ENCODE measurements around the gene TMCC3.

The TMCC3 gene

GRCh38 chr12:94659346-94659930, 9.1 kb upstream of the TMCC3 start:
- DNase-seq (ENCODE audit: low spot score in 2 of 2) (no peak), ATAC-seq (no peak)
- H3K9me3 Mint-ChIP-seq = no peaks in the 10 kb centered on the region
- no peak overlapping the region for H3K27ac Mint-ChIP-seq
- H3K4me1 Mint-ChIP-seq = no peaks in the 10 kb centered on the region
- H3K4me3 Mint-ChIP-seq = no peak overlapping the region
- no peaks in the 10 kb centered on the region for H3K36me3 Mint-ChIP-seq

GRCh38 chr12:94658931-94659330, 8.6 kb upstream of the TMCC3 start:
- Mint-ChIP-seq H3K4me1 (no peaks in the 10 kb centered on the region), H3K9me3 (no peaks in the 10 kb centered on the region)

GRCh38 chr12:94656556-94656955, 6.2 kb upstream of the TMCC3 start:
- H3K36me3 Mint-ChIP-seq = no peaks in the 10 kb centered on the region
- H3K9me3 Mint-ChIP-seq = no peaks in the 10 kb centered on the region
- no peak overlapping the region for H3K4me3 Mint-ChIP-seq
- no peak overlapping the region for H3K27ac Mint-ChIP-seq
- no peak for ATAC-seq
- H3K4me1 Mint-ChIP-seq = no peaks in the 10 kb centered on the region
- DNase-seq (ENCODE audit: low spot score in 2 of 2) = no peak

More at GRCh38 chr12:94658931-94659330, 8.6 kb upstream of the TMCC3 start:
- Mint-ChIP-seq H3K36me3 (no peaks in the 10 kb centered on the region), H3K27ac (no peak overlapping the region), H3K4me3 (no peak overlapping the region)
- ATAC-seq (no peak), DNase-seq (ENCODE audit: low spot score in 2 of 2) (no peak)

- H3K36me3 Mint-ChIP-seq = no peaks in the 10 kb centered on the region
- H3K4me1 Mint-ChIP-seq = peaks cover 35% of the 10 kb centered on the region
- ATAC-seq (peak; percentile 78), DNase-seq (ENCODE audit: low spot score in 2 of 2) (peak; percentile 32 to 61)
- H3K9me3 Mint-ChIP-seq = no peaks in the 10 kb centered on the region
- peak overlapping the region; percentile 73 for H3K27ac Mint-ChIP-seq
- H3K4me3 Mint-ChIP-seq = peak overlapping the region; percentile 82
Measured at GRCh38 chr12:94649349-94650142, 811 bp downstream of the TMCC3 start.

GRCh38 chr12:94648578-94648977, 1.8 kb downstream of the TMCC3 start:
- Mint-ChIP-seq H3K27ac (no peak overlapping the region), H3K4me3 (peak overlapping the region; percentile 82), H3K9me3 (no peaks in the 10 kb centered on the region), H3K4me1 (peaks cover 44% of the 10 kb centered on the region), H3K36me3 (no peaks in the 10 kb centered on the region)
- ATAC-seq (no peak), DNase-seq (ENCODE audit: low spot score in 2 of 2) (no peak)

GRCh38 chr12:94644141-94644979, 6.0 kb downstream of the TMCC3 start:
- peak overlapping the region; percentile 63 for H3K4me3 Mint-ChIP-seq
- H3K27ac Mint-ChIP-seq = peak overlapping the region; percentile 60
- peaks cover 56% of the 10 kb centered on the region for H3K4me1 Mint-ChIP-seq
- ATAC-seq (peak; percentile 74), DNase-seq (ENCODE audit: low spot score in 2 of 2) (peak; percentile 12 to 54)
- H3K36me3 Mint-ChIP-seq = peaks cover 13% of the 10 kb centered on the region
- no peaks in the 10 kb centered on the region for H3K9me3 Mint-ChIP-seq

GRCh38 chr12:94643606-94644005, 6.8 kb downstream of the TMCC3 start:
- DNase-seq (ENCODE audit: low spot score in 2 of 2) (no peak), ATAC-seq (no peak)
- H3K27ac Mint-ChIP-seq = no peak overlapping the region
- H3K9me3 Mint-ChIP-seq = no peaks in the 10 kb centered on the region
- peak overlapping the region; percentile 63 for H3K4me3 Mint-ChIP-seq
- H3K36me3 Mint-ChIP-seq = peaks cover 13% of the 10 kb centered on the region
- peaks cover 49% of the 10 kb centered on the region for H3K4me1 Mint-ChIP-seq

GRCh38 chr12:94641283-94641682, 9.1 kb downstream of the TMCC3 start:
- Mint-ChIP-seq H3K27ac (peak overlapping the region; percentile 77), H3K4me3 (no peak overlapping the region)

GRCh38 chr12:94640134-94640928, 10.0 kb downstream of the TMCC3 start:
- Mint-ChIP-seq H3K27ac (peak overlapping the region; percentile 77), H3K36me3 (peaks cover 13% of the 10 kb centered on the region), H3K4me1 (peaks cover 39% of the 10 kb centered on the region), H3K9me3 (no peaks in the 10 kb centered on the region), H3K4me3 (peak overlapping the region; percentile 19)
- DNase-seq (ENCODE audit: low spot score in 2 of 2) (peak; percentile 35 to 84), ATAC-seq (peak; percentile 83)

More at GRCh38 chr12:94641283-94641682, 9.1 kb downstream of the TMCC3 start:
- peaks cover 13% of the 10 kb centered on the region for H3K36me3 Mint-ChIP-seq
- DNase-seq (ENCODE audit: low spot score in 2 of 2) = no peak
- peaks cover 39% of the 10 kb centered on the region for H3K4me1 Mint-ChIP-seq
- no peak for ATAC-seq
- no peaks in the 10 kb centered on the region for H3K9me3 Mint-ChIP-seq

- Mint-ChIP-seq H3K27ac (no peak overlapping the region), H3K4me1 (peaks cover 22% of the 10 kb centered on the region), H3K9me3 (no peaks in the 10 kb centered on the region), H3K4me3 (no peak overlapping the region), H3K36me3 (peaks cover 13% of the 10 kb centered on the region)
- no peak for ATAC-seq
- DNase-seq (ENCODE audit: low spot score in 2 of 2) = no peak
Measured at GRCh38 chr12:94638521-94638920, 11.8 kb downstream of the TMCC3 start.

GRCh38 chr12:94637390-94638113, 12.8 kb downstream of the TMCC3 start:
- H3K4me1 Mint-ChIP-seq = peaks cover 12% of the 10 kb centered on the region
- H3K27ac Mint-ChIP-seq = no peak overlapping the region
- H3K4me3 Mint-ChIP-seq = no peak overlapping the region
- ATAC-seq (no peak), DNase-seq (ENCODE audit: low spot score in 2 of 2) (no peak)
- H3K36me3 Mint-ChIP-seq = peaks cover 13% of the 10 kb centered on the region
- H3K9me3 Mint-ChIP-seq = no peaks in the 10 kb centered on the region

GRCh38 chr12:94636462-94637085, 13.8 kb downstream of the TMCC3 start:
- Mint-ChIP-seq H3K4me3 (no peak overlapping the region), H3K9me3 (no peaks in the 10 kb centered on the region), H3K4me1 (peaks cover 10% of the 10 kb centered on the region), H3K27ac (no peak overlapping the region), H3K36me3 (peaks cover 13% of the 10 kb centered on the region)
- ATAC-seq (no peak), DNase-seq (ENCODE audit: low spot score in 2 of 2) (no peak)

- H3K4me1 Mint-ChIP-seq = no peaks in the 10 kb centered on the region
- no peak overlapping the region for H3K27ac Mint-ChIP-seq
- DNase-seq (ENCODE audit: low spot score in 2 of 2) (no peak), ATAC-seq (no peak)
- H3K36me3 Mint-ChIP-seq = peaks cover 3% of the 10 kb centered on the region
- H3K9me3 Mint-ChIP-seq = no peaks in the 10 kb centered on the region
- H3K4me3 Mint-ChIP-seq = no peak overlapping the region
Measured at GRCh38 chr12:94634717-94635116, 15.6 kb downstream of the TMCC3 start.

GRCh38 chr12:94633401-94633800, 17.0 kb downstream of the TMCC3 start:
- ATAC-seq (no peak), DNase-seq (ENCODE audit: low spot score in 2 of 2) (no peak)
- Mint-ChIP-seq H3K36me3 (no peaks in the 10 kb centered on the region), H3K27ac (no peak overlapping the region), H3K4me3 (no peak overlapping the region), H3K9me3 (no peaks in the 10 kb centered on the region), H3K4me1 (no peaks in the 10 kb centered on the region)
